GM19193 (cell line): Measurements from ENCODE around the gene RNF169.

Source experiments
- POLR2A ChIP-seq: IDR thresholded peaks from 4 replicates; pipeline ENCODE4 v1.6.1; 2011; ENCODE audit not compliant: insufficient read depth, insufficient read length; ENCODE audit errors: extremely low read depth

Gene RNF169

GRCh38 chr11:74853223-74853622, 104.6 kb downstream of the RNF169 start:
- TF ChIP-seq POLR2A, result no peak

DNA sequence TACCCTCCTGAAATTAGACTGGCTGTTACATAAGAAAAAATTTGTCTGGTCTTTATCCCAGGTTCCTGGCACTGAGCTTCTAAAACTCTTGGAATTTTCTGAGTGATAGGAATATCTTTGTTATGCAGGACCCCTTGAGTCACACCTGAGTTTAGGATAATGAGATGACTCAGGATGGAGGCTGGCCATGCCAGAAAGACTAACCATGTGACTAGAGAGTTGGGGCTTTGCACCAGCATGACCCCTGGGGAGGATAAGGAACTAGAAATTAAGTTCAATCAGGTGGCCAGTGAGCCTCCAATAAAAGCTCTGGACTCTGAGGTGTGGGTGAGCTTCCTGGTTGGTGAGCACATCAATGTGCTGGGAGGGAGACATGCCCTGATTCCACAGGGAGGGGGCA, 112.1 kb downstream of the RNF169 start:
- TF ChIP-seq POLR2A, result no peak

- no peak for TF ChIP-seq POLR2A
Observed at GRCh38 chr11:74863410-74863809, 114.8 kb downstream of the RNF169 start.

GRCh38 chr11:74866557-74866956, 117.9 kb downstream of the RNF169 start:
- TF ChIP-seq POLR2A, result no peak

DNA sequence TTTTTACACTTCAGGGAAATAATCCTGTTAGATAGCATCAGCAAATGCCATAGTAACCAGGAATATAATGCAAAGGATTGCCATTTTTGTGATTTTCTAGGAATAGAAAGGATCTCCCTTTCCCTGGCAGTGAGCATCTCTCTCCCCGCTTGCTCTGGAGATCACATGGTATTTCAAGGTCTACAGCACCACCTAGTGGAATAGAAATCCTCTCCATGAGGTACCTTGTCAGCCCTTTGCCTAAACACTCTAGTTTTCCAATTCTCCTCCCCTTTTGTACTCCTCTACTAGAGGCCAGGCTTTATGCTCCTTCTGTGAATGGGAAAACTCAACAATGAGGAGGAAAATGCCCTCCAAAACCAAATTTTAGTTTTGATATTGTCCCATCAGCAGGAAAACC, 121.8 kb downstream of the RNF169 start:
- no peak for TF ChIP-seq POLR2A

DNA sequence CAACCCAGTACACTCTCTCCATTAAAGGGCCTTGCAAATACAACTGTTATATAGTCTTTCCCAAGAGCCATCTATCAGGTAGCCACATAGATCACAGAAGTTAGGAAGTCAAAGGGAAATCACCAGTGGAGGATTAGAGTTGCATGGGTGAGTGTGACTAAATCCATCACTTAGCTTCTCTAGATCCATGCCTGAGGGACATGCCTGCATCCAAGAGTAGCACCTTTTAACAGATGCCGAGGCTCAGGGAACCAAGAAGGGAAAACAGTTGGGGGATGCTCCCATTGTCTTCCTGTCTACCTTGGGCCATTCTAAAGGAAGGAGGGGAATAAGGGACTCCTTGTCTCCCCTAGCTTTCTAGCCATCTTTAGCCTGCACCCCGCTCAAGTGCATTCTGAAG, 122.4 kb downstream of the RNF169 start:
- TF ChIP-seq POLR2A, result no peak

GRCh38 chr11:74877132-74877531, 128.5 kb downstream of the RNF169 start:
- TF ChIP-seq POLR2A, result no peak
